H9 (cell line): ENCODE results near the gene RASGEF1C. TPM values are rescaled to one million over a fixed set of nuclear protein-coding genes. Genes with fewer than 3 reads are reported as not detected.

Experiments used
- DNase-seq: peaks from one replicate; pipeline ENCODE4 v3.0.0-alpha.2; 2017
- H2AFZ ChIP-seq: one replicate; pipeline ENCODE4 v1.6.1; 2013; ENCODE audit warnings: mild to moderate bottlenecking, low read length, control low read depth, moderate library complexity
- H2AK5ac ChIP-seq: 2 replicates; pipeline ENCODE4 v1.6.1; 2013; ENCODE audit warnings: low read length, control low read depth, mixed read lengths; ENCODE audit not compliant: insufficient read length
- H2BK120ac ChIP-seq: one replicate; pipeline ENCODE4 v1.6.1; 2013; ENCODE audit warnings: low read depth, mild to moderate bottlenecking, low read length, control low read depth, inconsistent platforms; ENCODE audit not compliant: poor library complexity, severe bottlenecking
- H2BK12ac ChIP-seq: 2 replicates; pipeline ENCODE4 v1.6.1; 2013; ENCODE audit warnings: low read length, control low read depth, mixed read lengths, low read depth; ENCODE audit not compliant: insufficient read length
- H2BK15ac ChIP-seq: 2 replicates; pipeline ENCODE4 v1.6.1; 2013; ENCODE audit warnings: low read depth, low read length, control low read depth
- H2BK20ac ChIP-seq: one replicate; pipeline ENCODE4 v1.6.1; 2013; ENCODE audit warnings: low read depth, mild to moderate bottlenecking, low read length, control low read depth, inconsistent platforms; ENCODE audit not compliant: poor library complexity, severe bottlenecking
- H2BK5ac ChIP-seq: 2 replicates; pipeline ENCODE4 v1.6.1; 2013; ENCODE audit warnings: low read length, control low read depth, mixed read lengths; ENCODE audit not compliant: insufficient read length
- H3K14ac ChIP-seq: 2 replicates; pipeline ENCODE4 v1.6.1; 2013; ENCODE audit warnings: low read length, control low read depth; ENCODE audit not compliant: insufficient read depth
- H3K18ac ChIP-seq: 2 replicates; pipeline ENCODE4 v1.6.1; 2013; ENCODE audit warnings: low read depth, mild to moderate bottlenecking, mixed read lengths, low read length, control low read depth; ENCODE audit not compliant: insufficient read length
- H3K23ac ChIP-seq: 2 replicates; pipeline ENCODE4 v1.6.1; 2013; ENCODE audit warnings: low read length, control low read depth, mixed read lengths, low read depth; ENCODE audit not compliant: insufficient read length
- H3K23me2 ChIP-seq: 2 replicates; pipeline ENCODE4 v1.6.1; 2013; ENCODE audit warnings: low read depth, mild to moderate bottlenecking, mixed read lengths, low read length, control low read depth; ENCODE audit not compliant: insufficient read length, poor library complexity, severe bottlenecking
- H3K27ac ChIP-seq: 2 replicates; pipeline ENCODE4 v1.5.1; 2013; ENCODE audit warnings: low read length, control low read depth, mixed read lengths, low read depth; ENCODE audit not compliant: insufficient read length
- H3K27me3 ChIP-seq: 2 replicates; pipeline ENCODE4 v1.6.1; 2013; ENCODE audit warnings: low read length, control low read depth, inconsistent platforms; ENCODE audit not compliant: insufficient read depth
- H3K4ac ChIP-seq: 2 replicates; pipeline ENCODE4 v1.6.1; 2013; ENCODE audit warnings: low read depth, mild to moderate bottlenecking, control low read depth, inconsistent platforms, low read length, moderate library complexity
- H3K4me1 ChIP-seq: 2 replicates; pipeline ENCODE4 v1.6.1; 2013; ENCODE audit warnings: low read length, control low read depth, inconsistent platforms; ENCODE audit not compliant: insufficient read depth
- H3K4me2 ChIP-seq: 2 replicates; pipeline ENCODE4 v1.6.1; 2013; ENCODE audit warnings: low read length, control low read depth, mixed read lengths; ENCODE audit not compliant: insufficient read length, insufficient read depth
- H3K56ac ChIP-seq: 2 replicates; pipeline ENCODE4 v1.6.1; 2013; ENCODE audit warnings: low read depth, mild to moderate bottlenecking, mixed read lengths, low read length, control low read depth; ENCODE audit not compliant: insufficient read length
- H3K79me1 ChIP-seq: 2 replicates; pipeline ENCODE4 v1.6.1; 2013; ENCODE audit warnings: low read depth, mild to moderate bottlenecking, moderate library complexity, low read length, control low read depth, inconsistent platforms; ENCODE audit not compliant: insufficient read depth, poor library complexity, severe bottlenecking
- H3K79me2 ChIP-seq: 2 replicates; pipeline ENCODE4 v1.6.1; 2013; ENCODE audit warnings: low read length, control low read depth, inconsistent platforms; ENCODE audit not compliant: insufficient read depth
- H3K9ac ChIP-seq: 2 replicates; pipeline ENCODE4 v1.6.1; 2013; ENCODE audit warnings: low read length, control low read depth, mixed read lengths; ENCODE audit not compliant: insufficient read length; ENCODE audit errors: extremely low read depth
- H3K9me3 ChIP-seq: one replicate; pipeline ENCODE4 v1.6.1; 2013; ENCODE audit warnings: low read depth, low read length, inconsistent platforms; ENCODE audit not compliant: control insufficient read depth
- H3T11ph ChIP-seq: one replicate; pipeline ENCODE4 v1.6.1; 2013; ENCODE audit warnings: mild to moderate bottlenecking, low read length, control low read depth, inconsistent platforms
- H4K20me1 ChIP-seq: one replicate; pipeline ENCODE4 v1.6.1; 2013; ENCODE audit not compliant: control insufficient read depth, insufficient read length, insufficient read depth
- H4K5ac ChIP-seq: 2 replicates; pipeline ENCODE4 v1.6.1; 2013; ENCODE audit warnings: low read depth, mild to moderate bottlenecking, mixed read lengths, low read length, control low read depth; ENCODE audit not compliant: insufficient read length
- H4K8ac ChIP-seq: replicated peaks from 2 replicates; pipeline ENCODE4 v1.6.1; 2013; ENCODE audit warnings: low read length, control low read depth, mixed read lengths, low read depth; ENCODE audit not compliant: insufficient read length
- H4K91ac ChIP-seq: 2 replicates; pipeline ENCODE4 v1.6.1; 2013; ENCODE audit warnings: low read depth, mild to moderate bottlenecking, moderate library complexity, mixed read lengths, low read length, control low read depth; ENCODE audit not compliant: insufficient read length
- H3K27ac Mint-ChIP-seq, 3 experiments: 2 replicates in 2 of 3; 3 replicates in 1 of 3; pipeline ENCODE4 v1.8.0; 2020 to 2021; ENCODE audit warnings: mixed read lengths in 3 of 3, mild to moderate bottlenecking in 1 of 3, moderate library complexity in 1 of 3
- H3K27me3 Mint-ChIP-seq: 2 replicates; pipeline ENCODE4 v1.8.0; 2021; ENCODE audit warnings: low read depth, mild to moderate bottlenecking, moderate library complexity, mixed read lengths
- H3K36me3 Mint-ChIP-seq, 3 experiments: 2 replicates in 2 of 3; 3 replicates in 1 of 3; pipeline ENCODE4 v1.8.0; 2020 to 2021; ENCODE audit warnings: low read depth in 3 of 3, mixed read lengths in 3 of 3; ENCODE audit not compliant: insufficient read depth in 1 of 3
- H3K4me1 Mint-ChIP-seq, 2 experiments: 2 replicates each; pipeline ENCODE4 v1.8.0; 2020; ENCODE audit warnings: mixed read lengths in 2 of 2
- H3K4me3 Mint-ChIP-seq, 2 experiments: 2 replicates in 1 of 2; 3 replicates in 1 of 2; pipeline ENCODE4 v1.8.0; 2020 to 2021; ENCODE audit warnings: mild to moderate bottlenecking in 2 of 2, mixed read lengths in 2 of 2, moderate library complexity in 1 of 2
- H3K9me3 Mint-ChIP-seq, 2 experiments: 2 replicates in 1 of 2; 3 replicates in 1 of 2; pipeline ENCODE4 v1.8.0; 2020; ENCODE audit warnings: mild to moderate bottlenecking in 2 of 2, mixed read lengths in 2 of 2, moderate library complexity in 1 of 2
- CTCF ChIP-seq: fragments of 200-600 bp; sonication (generic); conservative IDR thresholded peaks from 3 replicates; pipeline ENCODE4 v1.8.0; 2021; ENCODE audit warnings: antibody characterized with exemption, mild to moderate bottlenecking
- WGBS: extraction: QIAGEN DNeasy Blood & Tissue Kit; methylation state at CpG from one replicate; pipeline ENCODE4 v1.1.7; 2013; ENCODE audit warnings: missing lambda C conversion rate, low lambda C conversion rate, mixed read lengths; ENCODE audit not compliant: insufficient read length; ENCODE audit errors: extremely low coverage; 5-methylcytosine and 5-hydroxymethylcytosine counted together
- total RNA-seq: library from RNA; stranded (reverse); gene quantifications from 2 replicates; pipeline ENCODE4 v1.2.1, GENCODE V29; 2021

The RASGEF1C gene
- total RNA-seq, 1 experiment from 2014 or later = 0.83 TPM

GRCh38 chr5:180102636-180103035, 106.4 kb downstream of the RASGEF1C start:
- peaks cover 3% of the 10 kb centered on the region for H3K27me3 Mint-ChIP-seq
- Histone ChIP-seq H2BK120ac (no peak overlapping the region), H2BK5ac (no peak overlapping the region), H4K91ac (no peak overlapping the region), H3T11ph (no peak overlapping the region), H3K27ac (no peak overlapping the region), H4K5ac (no peak overlapping the region), H3K23ac (no peak overlapping the region), H3K27me3 (no peaks in the 10 kb centered on the region), H3K23me2 (no peaks in the 10 kb centered on the region), H3K9me3 (no peaks in the 10 kb centered on the region), H2BK12ac (no peak overlapping the region), H2BK20ac (no peak overlapping the region), H3K4ac (no peak overlapping the region), H2AK5ac (no peak overlapping the region), H3K56ac (no peak overlapping the region), H3K79me1 (no peaks in the 10 kb centered on the region), H4K8ac (no peak overlapping the region), H2AFZ (no peak overlapping the region), H4K20me1 (no peaks in the 10 kb centered on the region), H3K9ac (no peak overlapping the region), H3K4me2 (no peak overlapping the region), H3K14ac (no peak overlapping the region), H2BK15ac (no peak overlapping the region), H3K79me2 (no peaks in the 10 kb centered on the region), H3K18ac (no peak overlapping the region), H3K4me1 (no peaks in the 10 kb centered on the region)
- H3K9me3 Mint-ChIP-seq = peaks cover 13 to 24% of the 10 kb centered on the region in 2 experiments
- no peak for TF ChIP-seq CTCF
- H3K4me3 Mint-ChIP-seq = no peak overlapping the region
- H3K27ac Mint-ChIP-seq = no peak overlapping the region
- no peaks in the 10 kb centered on the region for H3K4me1 Mint-ChIP-seq
- WGBS = no CpG with 5 or more reads among the region's 9 CpGs
- DNase-seq = no peak
- H3K36me3 Mint-ChIP-seq = peaks cover 6 to 15% (median 12%) of the 10 kb centered on the region in 3 experiments; a peak in 5 of 7 replicates
